ENCODE measurements around the gene SGMS1.
"Not testable (repeated sequence)": the region's sequence is repeated elsewhere in the genome, so short reads cannot be mapped to it uniquely, and the experiment has no call there.

The SGMS1 gene

GRCh38 chr10:50536617-50537240 is 87.0 kb downstream of the SGMS1 start:
- no peak for DNase-seq (ENCODE audit: low read depth)

GRCh38 chr10:50534748-50535376 is 88.9 kb downstream of the SGMS1 start:
- not testable (repeated sequence) for DNase-seq (ENCODE audit: low read depth)

DNA sequence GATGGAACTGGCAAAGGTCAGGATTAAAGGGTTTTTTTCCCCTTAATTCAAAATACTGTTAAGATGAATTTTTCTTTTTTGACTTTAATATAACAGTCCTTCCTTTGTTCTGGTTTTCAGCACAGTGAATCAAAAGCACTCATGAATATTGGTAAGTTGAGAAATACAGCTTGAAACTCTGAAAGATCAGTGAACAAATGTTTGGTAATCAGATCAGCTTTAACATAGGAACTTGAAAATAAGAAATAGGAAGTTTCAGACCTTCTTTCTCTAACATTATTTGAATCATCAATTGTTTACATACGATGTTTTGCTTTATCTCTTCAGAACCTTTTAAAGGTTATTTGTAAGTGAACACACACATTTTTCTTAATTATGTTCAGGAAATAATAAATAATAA is 90.5 kb downstream of the SGMS1 start:
- no peak for DNase-seq (ENCODE audit: low read depth)

GRCh38 chr10:50531388-50532077 is 92.2 kb downstream of the SGMS1 start:
- no peak for DNase-seq (ENCODE audit: low read depth)

- DNase-seq (ENCODE audit: low read depth): no peak
Measured at GRCh38 chr10:50529660-50530059, 94.1 kb downstream of the SGMS1 start.

DNA sequence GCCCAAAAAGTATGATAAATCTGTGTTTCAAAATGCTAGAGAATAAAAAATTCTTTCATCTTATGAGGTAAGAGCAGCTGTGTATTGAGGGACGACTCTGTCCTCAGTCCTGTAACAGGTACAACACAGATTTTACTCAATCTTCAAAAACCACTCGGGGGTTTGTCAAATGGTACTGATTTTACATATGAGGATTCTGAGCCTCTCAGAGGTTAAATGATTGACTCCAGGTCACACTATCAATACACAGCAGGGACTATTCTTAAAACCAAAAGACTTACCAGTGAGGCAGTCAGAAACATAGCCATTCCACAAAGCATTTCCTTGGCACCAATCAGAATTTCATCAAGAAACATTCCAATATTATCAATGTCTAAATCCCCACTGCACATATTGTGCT is 95.5 kb downstream of the SGMS1 start:
- DNase-seq (ENCODE audit: low read depth): no peak

DNA sequence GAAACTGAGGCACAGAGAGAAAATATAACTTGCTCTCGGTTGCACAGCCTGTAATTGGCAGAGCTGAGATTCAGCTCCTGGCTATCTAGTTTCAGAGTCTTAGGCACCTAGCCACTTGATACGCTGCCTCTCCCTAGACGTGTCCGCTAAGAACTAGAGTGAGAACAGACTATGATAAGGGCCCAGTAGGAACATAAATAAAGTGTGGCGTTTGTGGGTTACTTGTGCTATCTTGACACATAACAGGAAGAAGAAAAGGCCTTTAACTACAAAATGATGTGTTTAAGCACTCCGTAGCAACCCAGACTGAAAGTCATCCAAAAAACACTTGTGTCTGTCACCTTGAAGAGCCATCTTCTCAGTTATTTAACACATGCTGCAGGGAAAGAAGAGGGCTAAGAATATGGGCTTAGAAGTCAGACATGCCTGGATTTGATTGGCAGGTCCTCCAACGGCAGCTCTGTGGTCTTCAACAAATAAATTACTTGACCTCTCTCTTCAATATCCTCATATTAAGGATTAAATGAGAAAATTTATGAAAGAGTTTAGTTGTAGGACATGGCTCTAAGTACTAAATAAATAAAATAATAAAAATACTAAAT is 96.2 kb downstream of the SGMS1 start:
- no peak for DNase-seq (ENCODE audit: low read depth)

- no peak for DNase-seq (ENCODE audit: low read depth)
Measured at GRCh38 chr10:50526185-50526584, 97.6 kb downstream of the SGMS1 start.

- no peak for DNase-seq (ENCODE audit: low read depth)
Measured at GRCh38 chr10:50523357-50523756, 100.4 kb downstream of the SGMS1 start.

GRCh38 chr10:50522908-50523307 is 100.8 kb downstream of the SGMS1 start:
- DNase-seq (ENCODE audit: low read depth): no peak

DNA sequence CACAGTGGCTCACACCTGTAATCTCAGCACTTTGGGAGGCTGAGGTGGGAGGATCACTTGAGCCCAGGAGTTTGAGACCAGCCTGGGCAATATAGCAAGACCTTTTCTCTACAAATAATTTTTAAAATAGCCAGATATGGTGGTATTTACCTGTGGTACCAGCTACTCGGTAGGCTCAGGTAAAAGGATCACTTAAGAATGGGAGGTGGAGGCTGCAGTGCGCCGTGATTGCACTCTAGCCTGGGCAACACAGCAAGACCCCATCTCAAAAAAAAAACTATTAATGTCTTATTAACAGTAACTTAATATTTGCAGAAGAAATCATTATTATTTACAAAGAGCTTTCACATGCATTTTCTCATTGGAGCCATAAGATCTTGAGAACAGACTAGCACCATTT is 103.6 kb downstream of the SGMS1 start:
- DNase-seq (ENCODE audit: low read depth): no peak

DNA sequence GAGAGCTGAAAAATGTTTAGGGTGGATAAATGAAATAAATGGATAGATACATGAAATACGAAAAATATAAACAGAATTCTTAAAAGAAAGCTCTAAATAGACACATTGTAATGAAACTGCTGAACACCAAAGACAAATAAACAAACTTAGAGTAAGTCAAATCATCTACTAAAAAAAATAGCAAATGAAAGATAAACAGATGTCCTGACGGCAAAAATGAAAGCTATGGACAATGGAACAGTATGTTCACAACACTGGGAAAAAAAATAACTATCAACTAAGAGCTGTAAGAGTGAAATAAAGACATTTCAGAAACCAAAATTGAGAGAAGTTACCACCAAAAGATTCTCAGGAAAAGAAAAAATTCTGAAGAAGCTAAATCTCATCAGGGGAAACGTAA is 106.1 kb downstream of the SGMS1 start:
- DNase-seq (ENCODE audit: low read depth): no peak

GRCh38 chr10:50516171-50516570 is 107.6 kb downstream of the SGMS1 start:
- no peak for DNase-seq (ENCODE audit: low read depth)

DNA sequence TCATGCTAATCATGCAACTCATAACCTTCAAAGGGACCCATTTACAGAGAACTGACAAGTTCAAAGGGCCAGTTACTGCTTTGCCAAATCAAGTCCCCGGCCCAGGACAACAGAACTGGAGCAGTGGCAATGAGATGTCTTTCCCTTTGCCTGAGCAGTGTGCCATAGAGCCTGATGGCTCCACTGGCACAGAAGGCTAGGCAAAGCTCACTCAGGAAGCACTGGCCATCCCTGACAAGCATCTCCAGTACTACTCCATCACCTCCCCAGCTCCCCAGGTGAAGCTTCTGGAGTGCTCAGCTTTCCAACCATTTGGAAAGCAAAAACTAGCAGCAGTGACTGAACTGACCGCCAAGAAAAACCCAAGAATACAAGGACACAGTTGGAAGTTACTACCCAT is 108.3 kb downstream of the SGMS1 start:
- DNase-seq (ENCODE audit: low read depth): no peak

DNA sequence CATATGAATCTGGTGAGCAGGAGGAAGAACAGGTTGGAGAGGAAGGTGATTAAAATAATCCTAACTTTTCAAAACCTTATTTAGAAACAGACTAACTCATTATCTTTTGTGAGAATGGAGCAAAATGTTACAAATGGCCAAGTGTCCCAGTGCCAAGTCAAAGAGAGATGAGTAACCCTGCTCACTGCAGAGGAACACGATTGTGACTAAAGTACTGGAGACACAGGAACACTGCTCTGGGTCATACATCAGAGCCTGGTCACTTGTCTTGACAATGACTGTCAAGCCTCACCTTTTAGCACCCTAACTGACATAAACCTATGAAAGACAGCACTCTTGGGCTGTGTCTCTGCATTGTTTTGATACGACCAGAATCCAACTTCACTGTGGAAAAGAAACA is 108.8 kb downstream of the SGMS1 start:
- DNase-seq (ENCODE audit: low read depth): no peak

GRCh38 chr10:50513956-50514355 is 109.8 kb downstream of the SGMS1 start:
- DNase-seq (ENCODE audit: low read depth): no peak

DNA sequence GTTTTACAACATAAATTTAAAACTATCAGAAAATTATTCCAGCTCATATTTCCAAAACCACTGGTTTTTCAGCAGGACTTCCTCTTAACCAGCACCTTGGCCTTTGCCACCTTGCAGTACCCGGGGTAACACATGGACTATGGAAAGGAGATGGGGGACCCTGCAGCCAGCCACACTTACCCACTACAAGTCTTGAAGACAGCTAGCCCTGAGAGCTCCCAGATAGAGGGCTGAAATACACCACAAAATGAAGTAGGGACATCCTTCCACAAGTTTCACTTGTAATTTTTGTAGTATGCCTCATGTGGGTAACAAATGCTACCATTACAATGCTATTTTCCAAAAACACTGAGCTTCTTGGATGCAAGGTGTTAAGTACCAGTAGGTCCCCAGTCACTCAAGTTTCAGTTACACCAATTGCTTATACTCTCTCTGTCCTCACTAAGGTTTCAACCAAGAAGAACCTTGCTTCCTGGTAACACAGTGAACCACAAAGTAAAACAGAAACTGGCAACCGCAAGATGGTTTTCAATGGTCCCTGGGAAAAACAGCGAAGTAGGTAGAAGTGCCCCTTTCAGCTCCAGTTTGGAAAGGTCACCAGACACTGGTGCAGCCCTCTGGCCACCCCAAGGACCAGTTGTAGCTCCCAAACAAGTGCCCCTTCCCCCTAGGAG is 110.9 kb downstream of the SGMS1 start:
- no peak for DNase-seq (ENCODE audit: low read depth)

DNA sequence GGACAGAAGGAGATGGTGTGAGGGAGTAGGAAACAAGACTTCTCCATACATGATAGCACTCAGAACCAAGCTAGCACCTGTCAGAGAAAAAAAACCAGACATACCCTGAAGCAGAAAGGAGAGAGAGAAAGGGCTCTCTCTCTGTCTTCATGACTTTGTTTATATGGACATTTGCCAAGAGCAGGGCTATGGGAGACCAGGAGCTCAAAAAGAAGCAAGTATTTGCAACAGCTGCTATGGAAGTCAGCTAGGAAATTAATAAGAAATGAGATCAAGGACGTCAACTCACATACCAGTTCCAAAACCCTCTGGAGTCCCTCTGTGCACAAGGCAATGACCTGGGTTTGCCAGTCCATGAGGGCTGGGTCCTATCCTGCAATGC is 111.6 kb downstream of the SGMS1 start:
- no peak for DNase-seq (ENCODE audit: low read depth)

GRCh38 chr10:50511492-50512213 is 112.1 kb downstream of the SGMS1 start:
- no peak for DNase-seq (ENCODE audit: low read depth)

GRCh38 chr10:50510517-50511473 is 113.0 kb downstream of the SGMS1 start:
- DNase-seq (ENCODE audit: low read depth): no peak

All from T-helper 22 cell (primary cell).